HepG2 (cell line): ENCODE data around the gene ARHGAP35. TPM values are rescaled to one million over a fixed set of nuclear protein-coding genes. Genes with fewer than 3 reads are reported as not detected.
A peak's percentile ranks its signal among the peaks of the same experiment; 100 is the strongest.

Source experiments
- BRCA1 ChIP-seq: sonication (generic); formaldehyde crosslinking; IDR thresholded peaks from 2 replicates; pipeline ENCODE4 v1.4.0; 2020; ENCODE audit warnings: missing genetic modification reagents
- CBFB ChIP-seq: sonication (generic); formaldehyde crosslinking; IDR thresholded peaks from 2 replicates; pipeline ENCODE4 v1.4.0; 2020; ENCODE audit warnings: missing genetic modification reagents
- CC2D1A ChIP-seq: sonication (generic); formaldehyde crosslinking; IDR thresholded peaks from 2 replicates; pipeline ENCODE4 v1.8.1; 2023; ENCODE audit warnings: mild to moderate bottlenecking, missing genetic modification reagents
- CREB1 ChIP-seq, 2 experiments: fragments of 450-650 bp in 1 of 2; IDR thresholded peaks; 2 replicates each; pipeline ENCODE4 v1.6.1; 2016 to 2017; ENCODE audit warnings: control low read depth in 1 of 2, mild to moderate bottlenecking in 1 of 2, missing compliant biosample characterization in 1 of 2, missing genetic modification characterization in 1 of 2
- EEA1 ChIP-seq: sonication (generic); formaldehyde crosslinking; IDR thresholded peaks from 2 replicates; pipeline ENCODE4 v1.5.1; 2020; ENCODE audit warnings: mild to moderate bottlenecking, missing genetic modification reagents, borderline replicate concordance
- HOXA5 ChIP-seq: sonication (generic); formaldehyde crosslinking; IDR thresholded peaks from 2 replicates; pipeline ENCODE4 v1.4.0; 2020; ENCODE audit warnings: missing genetic modification reagents
- MED13 ChIP-seq: sonication (generic); formaldehyde crosslinking; IDR thresholded peaks from 2 replicates; pipeline ENCODE4 v1.5.0; 2020; ENCODE audit warnings: missing genetic modification reagents
- NAIF1 ChIP-seq: sonication (generic); formaldehyde crosslinking; IDR thresholded peaks from 2 replicates; pipeline ENCODE4 v1.5.0; 2020; ENCODE audit warnings: mild to moderate bottlenecking, missing genetic modification reagents, borderline replicate concordance
- NR1H2 ChIP-seq: sonication (generic); formaldehyde crosslinking; IDR thresholded peaks from 2 replicates; pipeline ENCODE4 v1.8.1; 2022; ENCODE audit warnings: low read depth, missing genetic modification reagents, borderline replicate concordance
- PTBP1 ChIP-seq: fragments of 200-400 bp; formaldehyde crosslinking; IDR thresholded peaks from 2 replicates; pipeline ENCODE4 v1.6.1; 2018; ENCODE audit warnings: low read length, low read depth; ENCODE audit not compliant: poor library complexity, severe bottlenecking
- SMAD3 ChIP-seq: sonication (generic); formaldehyde crosslinking; IDR thresholded peaks from 2 replicates; pipeline ENCODE4 v1.4.0; 2020; ENCODE audit warnings: missing genetic modification reagents
- TARDBP ChIP-seq: sonication (generic); formaldehyde crosslinking; IDR thresholded peaks from 2 replicates; pipeline ENCODE4 v1.8.0; 2022; ENCODE audit warnings: mild to moderate bottlenecking, missing genetic modification reagents
- TBX2 ChIP-seq: sonication (generic); formaldehyde crosslinking; IDR thresholded peaks from 2 replicates; pipeline ENCODE4 v1.5.0; 2020; ENCODE audit warnings: missing genetic modification reagents, mild to moderate bottlenecking, borderline replicate concordance
- ZBTB42 ChIP-seq: sonication (generic); formaldehyde crosslinking; IDR thresholded peaks from 2 replicates; pipeline ENCODE4 v1.5.0; 2020; ENCODE audit warnings: mild to moderate bottlenecking, missing genetic modification reagents
- ZNF549 ChIP-seq: sonication (generic); formaldehyde crosslinking; IDR thresholded peaks from 2 replicates; pipeline ENCODE4 v1.5.0; 2020; ENCODE audit warnings: missing genetic modification reagents
- ZNF572 ChIP-seq: sonication (generic); formaldehyde crosslinking; IDR thresholded peaks from 2 replicates; pipeline ENCODE4 v1.5.1; 2020; ENCODE audit warnings: mild to moderate bottlenecking, missing genetic modification reagents
- polyA plus RNA-seq, 8 experiments: library from polyadenylated mRNA; depleted of rRNA in 3 of 8; stranded (reverse) in 7 of 8; unstranded in 1 of 8; fragments of >200 nt; fragmentation: Illumina TruSeq in 4 of 8; extraction: Trizol in 4 of 8; gene quantifications; 2 replicates each; pipeline versions ENCODE4 v1.2.1 to v1.2.3, GENCODE V29; 2011 to 2016; ENCODE audit warnings: low read depth in 4 of 8, missing spikeins in 1 of 8, mixed read lengths in 1 of 8; ENCODE audit not compliant: insufficient read depth in 1 of 8
- total RNA-seq, 5 experiments: library from RNA; depleted of rRNA; stranded (reverse); fragments of >200 nt; fragmentation: Illumina TruSeq; extraction: Trizol; gene quantifications; 2 replicates each; pipeline ENCODE4 v1.2.3, GENCODE V29; 2016; ENCODE audit warnings: low read depth in 1 of 5
- TF ChIP-seq, protein P1 (sequence below): IDR thresholded peaks from 2 replicates; pipeline ENCODE4 v1.6.1; 2016; ENCODE audit warnings: low read depth, missing genetic modification reagents, missing compliant biosample characterization
- TF ChIP-seq, protein P2 (sequence below): IDR thresholded peaks from 2 replicates; pipeline ENCODE4 v1.6.1; 2016
- TF ChIP-seq, protein P3 (sequence below): sonication (generic); formaldehyde crosslinking; IDR thresholded peaks from 2 replicates; pipeline ENCODE4 v1.4.0; 2020; ENCODE audit warnings: missing genetic modification reagents, mild to moderate bottlenecking, borderline replicate concordance

Gene ARHGAP35
- total and polyA plus RNA-seq, 2 of the 13 experiments (the other 11 are each of a cell fraction or from before 2014, with no cell fraction given), result 30.1 to 30.2 TPM

DNA sequence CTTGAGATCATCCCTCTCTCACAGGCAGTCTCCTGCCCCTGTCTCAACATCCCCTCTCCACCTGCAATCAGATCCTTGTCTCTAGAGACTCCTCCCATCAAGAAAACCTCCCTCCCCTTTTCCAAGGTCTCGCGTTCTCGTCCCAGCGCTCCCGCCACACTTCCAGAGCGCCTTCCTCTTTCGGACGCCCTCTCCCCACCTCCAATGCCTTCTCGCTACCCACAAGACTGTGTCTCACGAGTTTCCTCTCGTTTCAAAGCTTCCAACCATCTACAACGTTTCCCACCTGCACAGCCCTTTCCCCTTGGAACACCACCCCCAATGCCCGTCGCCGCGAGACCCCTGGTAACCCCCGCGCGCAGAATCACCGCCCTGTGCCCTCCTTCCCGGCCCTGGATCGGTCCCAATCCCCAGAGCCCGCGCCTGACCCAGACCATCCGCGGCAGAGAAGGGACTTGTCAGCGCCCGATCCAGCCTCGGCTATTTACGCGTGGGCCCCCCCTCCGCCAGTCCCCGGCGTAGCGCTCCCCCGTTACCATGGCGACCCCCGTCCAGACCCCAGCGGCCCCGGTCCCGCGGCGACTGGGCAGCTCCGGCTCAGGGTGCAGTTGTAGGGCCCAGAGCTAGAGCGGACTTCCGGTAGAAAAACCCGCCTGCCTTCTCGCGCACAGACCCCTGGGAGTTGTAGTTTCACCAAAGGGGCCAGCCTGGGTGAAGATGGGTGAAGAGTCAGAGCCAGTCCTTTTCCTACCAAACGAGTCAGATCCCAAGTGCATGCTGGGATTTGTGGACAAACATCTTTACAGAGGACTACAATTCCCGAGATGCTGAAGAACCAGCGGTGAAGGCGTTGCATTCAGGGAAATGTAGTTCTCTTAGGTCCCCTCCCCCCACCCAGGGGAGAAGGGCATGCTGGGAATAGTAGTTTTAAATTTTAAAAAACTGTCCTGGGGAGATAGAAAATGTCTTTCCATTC is 10.3 kb upstream of the ARHGAP35 start, which contains the start of gene AP2S1 (continued):
- TF ChIP-seq ZNF572 (CRISPR knock-in tag), result 0 out of 2 replicates have a peak, but pooled peaks have one; percentile 3
- peak; percentile 58; the same call in 1 of the 2 replicates for TF ChIP-seq TARDBP (CRISPR knock-in tag)
- no peak for TF ChIP-seq ZBTB42
- TF ChIP-seq NAIF1 (CRISPR knock-in tag), result no peak
- TF ChIP-seq, protein P1, sequence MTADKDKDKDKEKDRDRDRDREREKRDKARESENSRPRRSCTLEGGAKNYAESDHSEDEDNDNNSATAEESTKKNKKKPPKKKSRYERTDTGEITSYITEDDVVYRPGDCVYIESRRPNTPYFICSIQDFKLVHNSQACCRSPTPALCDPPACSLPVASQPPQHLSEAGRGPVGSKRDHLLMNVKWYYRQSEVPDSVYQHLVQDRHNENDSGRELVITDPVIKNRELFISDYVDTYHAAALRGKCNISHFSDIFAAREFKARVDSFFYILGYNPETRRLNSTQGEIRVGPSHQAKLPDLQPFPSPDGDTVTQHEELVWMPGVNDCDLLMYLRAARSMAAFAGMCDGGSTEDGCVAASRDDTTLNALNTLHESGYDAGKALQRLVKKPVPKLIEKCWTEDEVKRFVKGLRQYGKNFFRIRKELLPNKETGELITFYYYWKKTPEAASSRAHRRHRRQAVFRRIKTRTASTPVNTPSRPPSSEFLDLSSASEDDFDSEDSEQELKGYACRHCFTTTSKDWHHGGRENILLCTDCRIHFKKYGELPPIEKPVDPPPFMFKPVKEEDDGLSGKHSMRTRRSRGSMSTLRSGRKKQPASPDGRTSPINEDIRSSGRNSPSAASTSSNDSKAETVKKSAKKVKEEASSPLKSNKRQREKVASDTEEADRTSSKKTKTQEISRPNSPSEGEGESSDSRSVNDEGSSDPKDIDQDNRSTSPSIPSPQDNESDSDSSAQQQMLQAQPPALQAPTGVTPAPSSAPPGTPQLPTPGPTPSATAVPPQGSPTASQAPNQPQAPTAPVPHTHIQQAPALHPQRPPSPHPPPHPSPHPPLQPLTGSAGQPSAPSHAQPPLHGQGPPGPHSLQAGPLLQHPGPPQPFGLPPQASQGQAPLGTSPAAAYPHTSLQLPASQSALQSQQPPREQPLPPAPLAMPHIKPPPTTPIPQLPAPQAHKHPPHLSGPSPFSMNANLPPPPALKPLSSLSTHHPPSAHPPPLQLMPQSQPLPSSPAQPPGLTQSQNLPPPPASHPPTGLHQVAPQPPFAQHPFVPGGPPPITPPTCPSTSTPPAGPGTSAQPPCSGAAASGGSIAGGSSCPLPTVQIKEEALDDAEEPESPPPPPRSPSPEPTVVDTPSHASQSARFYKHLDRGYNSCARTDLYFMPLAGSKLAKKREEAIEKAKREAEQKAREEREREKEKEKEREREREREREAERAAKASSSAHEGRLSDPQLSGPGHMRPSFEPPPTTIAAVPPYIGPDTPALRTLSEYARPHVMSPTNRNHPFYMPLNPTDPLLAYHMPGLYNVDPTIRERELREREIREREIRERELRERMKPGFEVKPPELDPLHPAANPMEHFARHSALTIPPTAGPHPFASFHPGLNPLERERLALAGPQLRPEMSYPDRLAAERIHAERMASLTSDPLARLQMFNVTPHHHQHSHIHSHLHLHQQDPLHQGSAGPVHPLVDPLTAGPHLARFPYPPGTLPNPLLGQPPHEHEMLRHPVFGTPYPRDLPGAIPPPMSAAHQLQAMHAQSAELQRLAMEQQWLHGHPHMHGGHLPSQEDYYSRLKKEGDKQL (CRISPR knock-in tag), result no peak
- TF ChIP-seq EEA1 (CRISPR knock-in tag), result 0 out of 2 replicates have a peak, but pooled peaks have one; percentile 21
- TF ChIP-seq ZNF549 (CRISPR knock-in tag), result no peak
- TF ChIP-seq CBFB (CRISPR knock-in tag), result no peak; the same call in 1 of the 2 replicates
- TF ChIP-seq CC2D1A (CRISPR knock-in tag), result no peak
- TF ChIP-seq, protein P2, sequence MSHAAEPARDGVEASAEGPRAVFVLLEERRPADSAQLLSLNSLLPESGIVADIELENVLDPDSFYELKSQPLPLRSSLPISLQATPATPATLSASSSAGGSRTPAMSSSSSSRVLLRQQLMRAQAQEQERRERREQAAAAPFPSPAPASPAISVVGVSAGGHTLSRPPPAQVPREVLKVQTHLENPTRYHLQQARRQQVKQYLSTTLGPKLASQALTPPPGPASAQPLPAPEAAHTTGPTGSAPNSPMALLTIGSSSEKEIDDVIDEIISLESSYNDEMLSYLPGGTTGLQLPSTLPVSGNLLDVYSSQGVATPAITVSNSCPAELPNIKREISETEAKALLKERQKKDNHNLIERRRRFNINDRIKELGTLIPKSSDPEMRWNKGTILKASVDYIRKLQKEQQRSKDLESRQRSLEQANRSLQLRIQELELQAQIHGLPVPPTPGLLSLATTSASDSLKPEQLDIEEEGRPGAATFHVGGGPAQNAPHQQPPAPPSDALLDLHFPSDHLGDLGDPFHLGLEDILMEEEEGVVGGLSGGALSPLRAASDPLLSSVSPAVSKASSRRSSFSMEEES, result no peak
- no peak for TF ChIP-seq BRCA1 (CRISPR knock-in tag)
- TF ChIP-seq, protein P3, sequence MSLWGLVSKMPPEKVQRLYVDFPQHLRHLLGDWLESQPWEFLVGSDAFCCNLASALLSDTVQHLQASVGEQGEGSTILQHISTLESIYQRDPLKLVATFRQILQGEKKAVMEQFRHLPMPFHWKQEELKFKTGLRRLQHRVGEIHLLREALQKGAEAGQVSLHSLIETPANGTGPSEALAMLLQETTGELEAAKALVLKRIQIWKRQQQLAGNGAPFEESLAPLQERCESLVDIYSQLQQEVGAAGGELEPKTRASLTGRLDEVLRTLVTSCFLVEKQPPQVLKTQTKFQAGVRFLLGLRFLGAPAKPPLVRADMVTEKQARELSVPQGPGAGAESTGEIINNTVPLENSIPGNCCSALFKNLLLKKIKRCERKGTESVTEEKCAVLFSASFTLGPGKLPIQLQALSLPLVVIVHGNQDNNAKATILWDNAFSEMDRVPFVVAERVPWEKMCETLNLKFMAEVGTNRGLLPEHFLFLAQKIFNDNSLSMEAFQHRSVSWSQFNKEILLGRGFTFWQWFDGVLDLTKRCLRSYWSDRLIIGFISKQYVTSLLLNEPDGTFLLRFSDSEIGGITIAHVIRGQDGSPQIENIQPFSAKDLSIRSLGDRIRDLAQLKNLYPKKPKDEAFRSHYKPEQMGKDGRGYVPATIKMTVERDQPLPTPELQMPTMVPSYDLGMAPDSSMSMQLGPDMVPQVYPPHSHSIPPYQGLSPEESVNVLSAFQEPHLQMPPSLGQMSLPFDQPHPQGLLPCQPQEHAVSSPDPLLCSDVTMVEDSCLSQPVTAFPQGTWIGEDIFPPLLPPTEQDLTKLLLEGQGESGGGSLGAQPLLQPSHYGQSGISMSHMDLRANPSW (CRISPR knock-in tag), result 0 out of 2 replicates have a peak, but pooled peaks have one; percentile 39
- 0 out of 2 replicates have a peak, but pooled peaks have one; percentile 51 for TF ChIP-seq NR1H2 (CRISPR knock-in tag)
- TF ChIP-seq TBX2, result peak; percentile 36
- TF ChIP-seq PTBP1, result no peak
- 0 out of 2 replicates have a peak, but pooled peaks have one; percentile 32 for TF ChIP-seq MED13 (CRISPR knock-in tag)
- no peak for TF ChIP-seq HOXA5 (CRISPR knock-in tag)
- peak; percentile 55; the same call in 1 of the 2 replicates for TF ChIP-seq SMAD3 (CRISPR knock-in tag)
- TF ChIP-seq CREB1 (IDR thresholded peaks at IDR 0.05), result peak; percentile 76
- TF ChIP-seq CREB1 (CRISPR knock-in tag; IDR thresholded peaks at IDR 0.05), result peak; percentile 92
